ENCODE measurements around the gene BMPER.

Gene BMPER

GRCh38 chr7:34019301-34019790 is 114.0 kb downstream of the BMPER start:
- H3K9me2 ChIP-seq (replicated peaks; ENCODE audit: insufficient read depth, low read length), result no peaks in the 10 kb centered on the region
- TF ChIP-seq, protein P1, sequence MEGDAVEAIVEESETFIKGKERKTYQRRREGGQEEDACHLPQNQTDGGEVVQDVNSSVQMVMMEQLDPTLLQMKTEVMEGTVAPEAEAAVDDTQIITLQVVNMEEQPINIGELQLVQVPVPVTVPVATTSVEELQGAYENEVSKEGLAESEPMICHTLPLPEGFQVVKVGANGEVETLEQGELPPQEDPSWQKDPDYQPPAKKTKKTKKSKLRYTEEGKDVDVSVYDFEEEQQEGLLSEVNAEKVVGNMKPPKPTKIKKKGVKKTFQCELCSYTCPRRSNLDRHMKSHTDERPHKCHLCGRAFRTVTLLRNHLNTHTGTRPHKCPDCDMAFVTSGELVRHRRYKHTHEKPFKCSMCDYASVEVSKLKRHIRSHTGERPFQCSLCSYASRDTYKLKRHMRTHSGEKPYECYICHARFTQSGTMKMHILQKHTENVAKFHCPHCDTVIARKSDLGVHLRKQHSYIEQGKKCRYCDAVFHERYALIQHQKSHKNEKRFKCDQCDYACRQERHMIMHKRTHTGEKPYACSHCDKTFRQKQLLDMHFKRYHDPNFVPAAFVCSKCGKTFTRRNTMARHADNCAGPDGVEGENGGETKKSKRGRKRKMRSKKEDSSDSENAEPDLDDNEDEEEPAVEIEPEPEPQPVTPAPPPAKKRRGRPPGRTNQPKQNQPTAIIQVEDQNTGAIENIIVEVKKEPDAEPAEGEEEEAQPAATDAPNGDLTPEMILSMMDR (IDR thresholded peaks at IDR 0.05; ENCODE audit: insufficient read depth, low read length, poor library complexity, severe bottlenecking), result no peak
- no peak for TF ChIP-seq EZH2phosphoT487 (conservative IDR thresholded peaks at IDR 0.05; ENCODE audit: low read length)
- H4K20me1 ChIP-seq (ENCODE audit: low read depth, low read length), result no peaks in the 10 kb centered on the region
- H3F3A ChIP-seq (ENCODE audit: insufficient read depth), result no peaks in the 10 kb centered on the region
- no peak overlapping the region for H3K4me2 ChIP-seq (ENCODE audit: low read depth, low read length, poor library complexity, severe bottlenecking)
- H3K9ac ChIP-seq (ENCODE audit: low read length), result no peak overlapping the region
- H3K79me2 ChIP-seq (ENCODE audit: insufficient read depth, low read length), result no peaks in the 10 kb centered on the region
- no peak overlapping the region for H3K4me3 ChIP-seq (ENCODE audit: insufficient read depth, low read length, poor library complexity, severe bottlenecking)
- no peak overlapping the region for H3K27ac ChIP-seq (ENCODE audit: low read depth, low read length)
- no peaks in the 10 kb centered on the region for H3K27me3 ChIP-seq (ENCODE audit: low read length)
- no peak overlapping the region for H2AFZ ChIP-seq (ENCODE audit: low read depth, low read length, severe bottlenecking)
- no peaks in the 10 kb centered on the region for H3K9me3 ChIP-seq (ENCODE audit: insufficient read depth, low read length)
- H3K36me3 ChIP-seq (ENCODE audit: low read length), result no peaks in the 10 kb centered on the region

DNA sequence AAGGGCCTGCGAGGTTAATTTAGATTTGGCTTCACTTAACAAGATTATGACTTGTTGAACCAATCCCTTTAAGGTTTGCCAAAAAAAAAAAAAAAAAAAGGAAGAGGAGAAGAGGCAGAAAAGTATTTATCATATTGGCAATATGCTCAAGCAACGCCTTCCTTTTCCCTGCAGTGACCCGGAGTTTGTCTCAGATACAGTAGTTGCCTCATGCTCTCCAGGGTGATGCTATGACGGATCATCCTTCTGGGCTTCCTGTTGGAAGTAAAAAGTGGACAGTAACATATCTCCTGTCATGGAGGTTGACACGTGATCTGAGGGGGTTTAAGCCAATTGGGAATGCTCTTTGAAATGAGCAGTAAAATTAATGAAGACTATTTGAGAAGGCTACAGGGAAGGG is 117.3 kb downstream of the BMPER start:
- H3K9me2 ChIP-seq (replicated peaks; ENCODE audit: insufficient read depth, low read length), result no peaks in the 10 kb centered on the region
- H3K36me3 ChIP-seq (ENCODE audit: low read length), result no peaks in the 10 kb centered on the region
- no peak for TF ChIP-seq EZH2phosphoT487 (conservative IDR thresholded peaks at IDR 0.05; ENCODE audit: low read length)
- TF ChIP-seq, protein P1 (IDR thresholded peaks at IDR 0.05; ENCODE audit: insufficient read depth, low read length, poor library complexity, severe bottlenecking), result no peak

DNA sequence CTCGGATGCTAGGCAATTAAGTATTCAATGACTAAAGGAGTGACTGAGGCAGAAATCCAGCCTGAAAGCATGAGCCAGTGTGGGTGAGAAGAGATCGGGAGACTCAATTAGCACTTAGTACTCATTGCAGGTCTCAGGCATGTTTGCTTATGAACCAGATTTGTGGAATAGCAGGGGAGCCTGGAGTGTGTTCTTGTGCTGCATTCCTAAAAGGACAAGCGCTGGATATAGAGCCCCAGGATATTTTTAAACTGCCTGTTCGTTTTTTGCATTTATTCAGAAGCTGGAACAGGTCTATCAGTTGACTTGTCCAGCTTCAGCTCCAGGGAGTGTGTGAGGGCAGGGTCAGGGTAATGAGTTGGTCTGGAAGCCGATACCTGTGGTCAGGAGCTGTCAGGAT is 120.3 kb downstream of the BMPER start:
- Histone ChIP-seq H3K27ac (ENCODE audit: low read depth, low read length) (no peak overlapping the region), H3K4me3 (ENCODE audit: insufficient read depth, low read length, poor library complexity, severe bottlenecking) (no peak overlapping the region), H3K9ac (ENCODE audit: low read length) (no peak overlapping the region), H3K36me3 (ENCODE audit: low read length) (no peaks in the 10 kb centered on the region), H3K79me2 (ENCODE audit: insufficient read depth, low read length) (no peaks in the 10 kb centered on the region), H3F3A (ENCODE audit: insufficient read depth) (no peaks in the 10 kb centered on the region), H3K27me3 (ENCODE audit: low read length) (no peaks in the 10 kb centered on the region), H3K9me2 (replicated peaks; ENCODE audit: insufficient read depth, low read length) (no peaks in the 10 kb centered on the region), H4K20me1 (ENCODE audit: low read depth, low read length) (no peaks in the 10 kb centered on the region), H3K9me3 (ENCODE audit: insufficient read depth, low read length) (no peaks in the 10 kb centered on the region), H2AFZ (ENCODE audit: low read depth, low read length, severe bottlenecking) (no peak overlapping the region), H3K4me2 (ENCODE audit: low read depth, low read length, poor library complexity, severe bottlenecking) (no peak overlapping the region)
- TF ChIP-seq, protein P1 (IDR thresholded peaks at IDR 0.05; ENCODE audit: insufficient read depth, low read length, poor library complexity, severe bottlenecking), result no peak
- TF ChIP-seq EZH2phosphoT487 (conservative IDR thresholded peaks at IDR 0.05; ENCODE audit: low read length), result no peak

More for the DNA sequence above, 117.3 kb downstream of the BMPER start:
- no peak overlapping the region for H3K27ac ChIP-seq (ENCODE audit: low read depth, low read length)
- H3K4me3 ChIP-seq (ENCODE audit: insufficient read depth, low read length, poor library complexity, severe bottlenecking), result no peak overlapping the region
- no peak overlapping the region for H2AFZ ChIP-seq (ENCODE audit: low read depth, low read length, severe bottlenecking)
- no peaks in the 10 kb centered on the region for H4K20me1 ChIP-seq (ENCODE audit: low read depth, low read length)
- H3K9me3 ChIP-seq (ENCODE audit: insufficient read depth, low read length), result no peaks in the 10 kb centered on the region
- H3K27me3 ChIP-seq (ENCODE audit: low read length), result no peaks in the 10 kb centered on the region
- H3K79me2 ChIP-seq (ENCODE audit: insufficient read depth, low read length), result no peaks in the 10 kb centered on the region
- no peak overlapping the region for H3K9ac ChIP-seq (ENCODE audit: low read length)
- no peaks in the 10 kb centered on the region for H3F3A ChIP-seq (ENCODE audit: insufficient read depth)
- H3K4me2 ChIP-seq (ENCODE audit: low read depth, low read length, poor library complexity, severe bottlenecking), result no peak overlapping the region
